ENCODE data around the gene CACNA1C. TPM values are rescaled to one million over a fixed set of nuclear protein-coding genes. Genes with fewer than 3 reads are reported as not detected.

CACNA1C gene
- total RNA-seq, 1 donor from 2014 or later, result 11.7 TPM

GRCh38 chr12:2567711-2568110 is 514.9 kb downstream of the CACNA1C start:
- Mint-ChIP-seq H3K36me3 (ENCODE audit: insufficient read depth) (no peaks in the 10 kb centered on the region), H3K9me3 (ENCODE audit: low read depth) (no peaks in the 10 kb centered on the region), H3K4me1 (ENCODE audit: low read depth) (no peaks in the 10 kb centered on the region), H3K4me3 (ENCODE audit: low read depth) (no peak overlapping the region), H3K27me3 (peaks cover 35% of the 10 kb centered on the region), H3K27ac (no peak overlapping the region)
- DNase-seq (ENCODE audit: low spot score, unreplicated experiment), result no peak
- no peak for TF ChIP-seq CTCF (IDR thresholded peaks at IDR 0.05; ENCODE audit: unreplicated experiment)

GRCh38 chr12:2570562-2570961 is 517.8 kb downstream of the CACNA1C start:
- no peaks in the 10 kb centered on the region for H3K9me3 Mint-ChIP-seq (ENCODE audit: low read depth)
- H3K36me3 Mint-ChIP-seq (ENCODE audit: insufficient read depth), result no peaks in the 10 kb centered on the region

GRCh38 chr12:2574355-2574935 is 521.7 kb downstream of the CACNA1C start:
- Mint-ChIP-seq H3K9me3 (ENCODE audit: low read depth) (no peaks in the 10 kb centered on the region), H3K27me3 (peaks cover 72% of the 10 kb centered on the region), H3K4me3 (ENCODE audit: low read depth) (no peak overlapping the region), H3K4me1 (ENCODE audit: low read depth) (no peaks in the 10 kb centered on the region), H3K36me3 (ENCODE audit: insufficient read depth) (no peaks in the 10 kb centered on the region), H3K27ac (no peak overlapping the region)
- TF ChIP-seq CTCF (IDR thresholded peaks at IDR 0.05; ENCODE audit: unreplicated experiment), result no peak
- DNase-seq (ENCODE audit: low spot score, unreplicated experiment), result no peak

More at GRCh38 chr12:2570562-2570961, 517.8 kb downstream of the CACNA1C start:
- DNase-seq (ENCODE audit: low spot score, unreplicated experiment), result no peak
- no peak for TF ChIP-seq CTCF (IDR thresholded peaks at IDR 0.05; ENCODE audit: unreplicated experiment)
- no peaks in the 10 kb centered on the region for H3K4me1 Mint-ChIP-seq (ENCODE audit: low read depth)
- no peak overlapping the region for H3K4me3 Mint-ChIP-seq (ENCODE audit: low read depth)
- peaks cover 51% of the 10 kb centered on the region for H3K27me3 Mint-ChIP-seq
- no peak overlapping the region for H3K27ac Mint-ChIP-seq

- H3K27ac Mint-ChIP-seq, result peak overlapping the region; percentile 3
These were observed 522.5 kb downstream of the CACNA1C start for GRCh38 chr12:2575245-2575644.

GRCh38 chr12:2578211-2578610 is 525.4 kb downstream of the CACNA1C start:
- Mint-ChIP-seq H3K4me1 (ENCODE audit: low read depth) (no peaks in the 10 kb centered on the region), H3K27me3 (peaks cover 70% of the 10 kb centered on the region), H3K9me3 (ENCODE audit: low read depth) (no peaks in the 10 kb centered on the region), H3K4me3 (ENCODE audit: low read depth) (no peak overlapping the region), H3K36me3 (ENCODE audit: insufficient read depth) (no peaks in the 10 kb centered on the region), H3K27ac (no peak overlapping the region)
- no peak for DNase-seq (ENCODE audit: low spot score, unreplicated experiment)
- TF ChIP-seq CTCF (IDR thresholded peaks at IDR 0.05; ENCODE audit: unreplicated experiment), result no peak

More at GRCh38 chr12:2575245-2575644, 522.5 kb downstream of the CACNA1C start:
- Mint-ChIP-seq H3K27me3 (peaks cover 73% of the 10 kb centered on the region), H3K4me3 (ENCODE audit: low read depth) (no peak overlapping the region), H3K4me1 (ENCODE audit: low read depth) (no peaks in the 10 kb centered on the region), H3K9me3 (ENCODE audit: low read depth) (no peaks in the 10 kb centered on the region), H3K36me3 (ENCODE audit: insufficient read depth) (no peaks in the 10 kb centered on the region)
- TF ChIP-seq CTCF (IDR thresholded peaks at IDR 0.05; ENCODE audit: unreplicated experiment), result no peak
- DNase-seq (ENCODE audit: low spot score, unreplicated experiment), result no peak

Data from progenitor cell of endocrine pancreas (in vitro differentiated cells).